Measurements from ENCODE around the gene KATNBL1.

Gene KATNBL1

GRCh38 chr15:34119291-34119690, 90.6 kb downstream of the KATNBL1 start:
- DNase-seq (ENCODE audit: extremely low read depth, low read depth): peak; percentile 56
- no peak overlapping the region for H3K4me3 ChIP-seq (replicated peaks; ENCODE audit: low read depth, low read length)
- TF ChIP-seq CTCF (IDR thresholded peaks at IDR 0.05; ENCODE audit: low read depth, low read length, missing control alignments): peak; percentile 8

- H3K4me3 ChIP-seq (replicated peaks; ENCODE audit: low read depth, low read length): no peak overlapping the region
- no peak for TF ChIP-seq CTCF (IDR thresholded peaks at IDR 0.05; ENCODE audit: low read depth, low read length, missing control alignments)
- DNase-seq (ENCODE audit: extremely low read depth, low read depth): no peak
Observed at GRCh38 chr15:34116620-34117019, 93.3 kb downstream of the KATNBL1 start.

GRCh38 chr15:34114739-34115138, 95.2 kb downstream of the KATNBL1 start:
- DNase-seq (ENCODE audit: extremely low read depth, low read depth): no peak
- TF ChIP-seq CTCF (IDR thresholded peaks at IDR 0.05; ENCODE audit: low read depth, low read length, missing control alignments): no peak
- H3K4me3 ChIP-seq (replicated peaks; ENCODE audit: low read depth, low read length): no peak overlapping the region

GRCh38 chr15:34114215-34114614, 95.7 kb downstream of the KATNBL1 start:
- no peak for TF ChIP-seq CTCF (IDR thresholded peaks at IDR 0.05; ENCODE audit: low read depth, low read length, missing control alignments)
- no peak for DNase-seq (ENCODE audit: extremely low read depth, low read depth)
- no peak overlapping the region for H3K4me3 ChIP-seq (replicated peaks; ENCODE audit: low read depth, low read length)

GRCh38 chr15:34111488-34111887, 98.4 kb downstream of the KATNBL1 start:
- no peak overlapping the region for H3K4me3 ChIP-seq (replicated peaks; ENCODE audit: low read depth, low read length)
- no peak for TF ChIP-seq CTCF (IDR thresholded peaks at IDR 0.05; ENCODE audit: low read depth, low read length, missing control alignments)
- no peak for DNase-seq (ENCODE audit: extremely low read depth, low read depth)

GRCh38 chr15:34109797-34110663, 99.9 kb downstream of the KATNBL1 start:
- DNase-seq (ENCODE audit: extremely low read depth, low read depth): no peak
- no peak overlapping the region for H3K4me3 ChIP-seq (replicated peaks; ENCODE audit: low read depth, low read length)
- peak; percentile 69 for TF ChIP-seq CTCF (IDR thresholded peaks at IDR 0.05; ENCODE audit: low read depth, low read length, missing control alignments)
